K562 (cell line): ENCODE data around the gene LAIR1. TPM values are rescaled to one million over a fixed set of nuclear protein-coding genes. Genes with fewer than 3 reads are reported as not detected.

Experiments used
- ATAC-seq: fragments of 200-7000 bp; cut with Tn5 transposase; 3 replicates; pipeline ENCODE4 v1.9.1; 2020; ENCODE audit warnings: moderate library complexity
- BruUV-seq: library from RNA; stranded (reverse); fragments of 400-500 nt; replicated peaks from 2 replicates; lab custom pipeline; 2021; lab: Mats Ljungman, UMichigan
- CTCF ChIA-PET: fragments of 300-600 bp; formaldehyde crosslinking; extraction: SDS; loops from one replicate; lab custom pipeline; 2021; ENCODE audit warnings: low intra/inter-chr PET ratio; lab: Yijun Ruan, JAX
- POLR2A ChIA-PET: fragments of 300-600, 350-650 bp; sonication (Branson Sonifier 250); formaldehyde crosslinking; extraction: SDS; loops from one replicate; lab custom pipeline; 2021; ENCODE audit warnings: antibody characterized with exemption, inconsistent platforms; lab: Yijun Ruan, JAX
- DNase-seq, 4 experiments: peaks; one replicate each; pipeline versions ENCODE4 v3.0.0 to v3.0.0-alpha.2; 2011 to 2018; ENCODE audit warnings: low spot score in 3 of 4, mixed read lengths in 3 of 4; ENCODE audit errors: extremely low read depth in 1 of 4
- FAIRE-seq: peaks from 2 replicates; lab custom pipeline; 2011; peaks lifted over from hg19 to GRCh38; lab: Jason Lieb, UNC
- H2AFZ ChIP-seq: 2 replicates; pipeline ENCODE4 v1.6.0; 2011; ENCODE audit warnings: low read depth, low read length, control low read depth, inconsistent platforms
- H3K27ac ChIP-seq: fragments of 200-600 bp; 3 replicates; pipeline ENCODE4 v1.8.0; 2011; ENCODE audit warnings: low read depth, mild to moderate bottlenecking, control low read depth, inconsistent platforms, low read length, moderate library complexity, mixed read lengths; ENCODE audit errors: extremely low read depth
- H3K27me3 ChIP-seq, 2 experiments: fragments of 300-600 bp in 1 of 2; 2 replicates in 1 of 2; 3 replicates in 1 of 2; pipeline versions ENCODE4 v1.6.0 to v1.8.0; 2011; ENCODE audit warnings: inconsistent platforms in 2 of 2, low read length in 2 of 2, mild to moderate bottlenecking in 1 of 2, mixed read lengths in 1 of 2, moderate library complexity in 1 of 2; ENCODE audit not compliant: control insufficient read depth in 2 of 2, insufficient read depth in 2 of 2
- H3K36me3 ChIP-seq: fragments of 300-600 bp; 3 replicates; pipeline ENCODE4 v1.8.0; 2011; ENCODE audit warnings: mild to moderate bottlenecking, low read length, inconsistent platforms; ENCODE audit not compliant: control insufficient read depth, insufficient read depth
- H3K4me1 ChIP-seq, 2 experiments: fragments of 200-600 bp in 1 of 2; replicated peaks in 1 of 2; 2 replicates in 1 of 2; 3 replicates in 1 of 2; pipeline versions ENCODE4 v1.5.1 to v1.8.0; 2011; ENCODE audit warnings: inconsistent platforms in 2 of 2, low read length in 2 of 2, mild to moderate bottlenecking in 1 of 2, mixed read lengths in 1 of 2, moderate library complexity in 1 of 2; ENCODE audit not compliant: control insufficient read depth in 2 of 2, insufficient read depth in 2 of 2
- H3K4me2 ChIP-seq: 2 replicates; pipeline ENCODE4 v1.6.1; 2011; ENCODE audit warnings: low read length, control low read depth, inconsistent platforms, mixed read lengths; ENCODE audit not compliant: insufficient read depth
- H3K4me3 ChIP-seq: fragments of 200-600 bp; sonication (generic), shearing (Covaris generic); 2 replicates; pipeline ENCODE4 v1.5.1; 2016; ENCODE audit warnings: control low read depth, inconsistent platforms
- H3K79me2 ChIP-seq: fragments of 200-600 bp; 3 replicates; pipeline ENCODE4 v1.8.0; 2011; ENCODE audit warnings: low read length, inconsistent platforms; ENCODE audit not compliant: control insufficient read depth, insufficient read depth
- H3K9ac ChIP-seq, 2 experiments: 2 replicates each; pipeline versions ENCODE4 v1.6.0 to v1.6.1; 2011; ENCODE audit warnings: low read depth in 2 of 2, low read length in 2 of 2, control low read depth in 1 of 2, inconsistent platforms in 1 of 2, mild to moderate bottlenecking in 1 of 2, mixed read lengths in 1 of 2; ENCODE audit not compliant: insufficient read depth in 1 of 2
- H3K9me1 ChIP-seq: one replicate; pipeline ENCODE4 v1.6.0; 2011; ENCODE audit warnings: inconsistent platforms, mild to moderate bottlenecking, low read length, moderate library complexity; ENCODE audit not compliant: control insufficient read depth, insufficient read depth
- H3K9me3 ChIP-seq: replicated peaks from 2 replicates; pipeline ENCODE4 v1.5.1; 2011; ENCODE audit warnings: low read depth, low read length, inconsistent platforms; ENCODE audit not compliant: control insufficient read depth, insufficient read depth
- H4K20me1 ChIP-seq: replicated peaks from 2 replicates; pipeline ENCODE4 v1.6.1; 2011; ENCODE audit warnings: low read length, inconsistent platforms, mixed read lengths; ENCODE audit not compliant: control insufficient read depth, insufficient read depth
- ARID2 ChIP-seq: fragments of 450-650 bp; IDR thresholded peaks from 2 replicates; pipeline ENCODE4 v1.6.1; 2017; ENCODE audit warnings: antibody characterized with exemption, mild to moderate bottlenecking
- HMBOX1 ChIP-seq: sonication (generic); IDR thresholded peaks from 2 replicates; pipeline ENCODE4 v1.6.1; 2016
- KDM4B ChIP-seq, 2 experiments: fragments of 450-650 bp in 1 of 2; sonication (generic) in 1 of 2; IDR thresholded peaks; 2 replicates each; pipeline ENCODE4 v1.6.1; 2016 to 2017; ENCODE audit warnings: borderline replicate concordance in 2 of 2, antibody characterized with exemption in 1 of 2, low read depth in 1 of 2, mild to moderate bottlenecking in 1 of 2
- PYGO2 ChIP-seq: fragments of 450-650 bp; IDR thresholded peaks from 2 replicates; pipeline ENCODE4 v1.6.1; 2016; ENCODE audit warnings: mild to moderate bottlenecking, missing genetic modification characterization, moderate library complexity, missing compliant biosample characterization
- RFX5 ChIP-seq: IDR thresholded peaks from 2 replicates; pipeline ENCODE4 v1.6.1; 2011; ENCODE audit warnings: low read depth, mild to moderate bottlenecking, improper control_type of control experiment, low read length
- ZNF197 ChIP-seq: fragments of 200-800 bp; sonication (Bioruptor generic); IDR thresholded peaks from 2 replicates; pipeline ENCODE4 v1.6.1; 2016; ENCODE audit warnings: low read depth, missing genetic modification characterization, missing compliant biosample characterization
- ZNF239 ChIP-seq: fragments of 250-450 bp; sonication (Bioruptor Pico); IDR thresholded peaks from 2 replicates; pipeline ENCODE4 v1.4.0; 2020; ENCODE audit warnings: mild to moderate bottlenecking
- WGBS: fragments of 100-300 bp; shearing (Covaris generic); methylation state at CpG from one replicate; pipeline ENCODE4 v1.1.6; 2016; ENCODE audit warnings: low coverage, mixed read lengths; ENCODE audit not compliant: insufficient coverage; ENCODE audit errors: missing lambda C conversion rate; 5-methylcytosine and 5-hydroxymethylcytosine counted together
- in situ Hi-C: fragments of 300-500 bp; cut with MboI; formaldehyde crosslinking; loops from 4 replicates; pipeline ENCODE4 v1.15.0; 2018; ENCODE audit warnings: inconsistent platforms, mixed read lengths
- intact Hi-C: fragments of 100-400 bp; cut with micrococcal nuclease; formaldehyde crosslinking; loops from 2 replicates; pipeline ENCODE4 v1.14.2; 2022
- polyA plus RNA-seq, 8 experiments: library from polyadenylated mRNA; depleted of rRNA in 4 of 8; stranded (reverse) in 5 of 8; unstranded in 3 of 8; fragments of >200 nt; fragmentation: Nextera tagmentation in 2 of 8; fragmentation: Illumina TruSeq in 1 of 8; extraction: Ambion mirVana in 2 of 8; extraction: Trizol in 1 of 8; gene quantifications; 2 replicates each; pipeline versions ENCODE4 v1.2.1 to v1.2.3, GENCODE V29; 2011 to 2014; ENCODE audit warnings: inconsistent platforms in 1 of 8, missing spikeins in 1 of 8
- total RNA-seq, 7 experiments: library from RNA; depleted of rRNA in 6 of 7; stranded (reverse); fragments of >200 nt in 6 of 7; fragmentation: Illumina TruSeq in 2 of 7; extraction: Trizol in 2 of 7; gene quantifications; 2 replicates each; pipeline versions ENCODE4 v1.2.1 to v1.2.3, GENCODE V29; 2011 to 2021; ENCODE audit warnings: low replicate concordance in 1 of 7
- TF ChIP-seq, protein P1 (sequence below): fragments of 450-650 bp; IDR thresholded peaks from 2 replicates; pipeline ENCODE4 v1.6.1; 2016; ENCODE audit warnings: low read depth
- TF ChIP-seq, protein P2 (sequence below): sonication (generic); formaldehyde crosslinking; IDR thresholded peaks from 2 replicates; pipeline ENCODE4 v1.8.0; 2022; ENCODE audit warnings: mild to moderate bottlenecking, missing genetic modification reagents

Gene LAIR1
- total and polyA plus RNA-seq, 9 of the 15 experiments (the other 6 are each of a cell fraction or from before 2014, with no cell fraction given): 0.12 to 0.54 (median 0.24) TPM; not detected in 6

- intact Hi-C loops (no loop called here), in situ Hi-C loops (no loop called here)
- ChIA-PET CTCF (no interaction called here), POLR2A (no interaction called here)
- H3K4me2 ChIP-seq: no peak overlapping the region
- FAIRE-seq (no peak), DNase-seq (no peak), ATAC-seq (no peak)
- no TSS peak for BruUV-seq
- WGBS: 0% methylated on average over 12 of the region's 12 CpGs
- no peaks in the 10 kb centered on the region for H3K36me3 ChIP-seq
- no peak overlapping the region for H2AFZ ChIP-seq
- peaks cover 2 to 25% of the 10 kb centered on the region in 2 experiments; a peak in 3 of 5 replicates for H3K27me3 ChIP-seq
- H4K20me1 ChIP-seq: no peaks in the 10 kb centered on the region
- no peak overlapping the region for H3K4me3 ChIP-seq
- no peak overlapping the region for H3K27ac ChIP-seq
- H3K79me2 ChIP-seq: no peaks in the 10 kb centered on the region
- H3K9me3 ChIP-seq: no peaks in the 10 kb centered on the region
- H3K9ac ChIP-seq: no peak overlapping the region
- no peaks in the 10 kb centered on the region for H3K4me1 ChIP-seq
- H3K9me1 ChIP-seq: no peaks in the 10 kb centered on the region
- TF ChIP-seq RFX5: no peak
- TF ChIP-seq ZNF197 (CRISPR knock-in tag): no peak
- no peak for TF ChIP-seq ZNF239
- TF ChIP-seq HMBOX1: no peak
- TF ChIP-seq PYGO2 (tag): no peak
- TF ChIP-seq, protein P1, sequence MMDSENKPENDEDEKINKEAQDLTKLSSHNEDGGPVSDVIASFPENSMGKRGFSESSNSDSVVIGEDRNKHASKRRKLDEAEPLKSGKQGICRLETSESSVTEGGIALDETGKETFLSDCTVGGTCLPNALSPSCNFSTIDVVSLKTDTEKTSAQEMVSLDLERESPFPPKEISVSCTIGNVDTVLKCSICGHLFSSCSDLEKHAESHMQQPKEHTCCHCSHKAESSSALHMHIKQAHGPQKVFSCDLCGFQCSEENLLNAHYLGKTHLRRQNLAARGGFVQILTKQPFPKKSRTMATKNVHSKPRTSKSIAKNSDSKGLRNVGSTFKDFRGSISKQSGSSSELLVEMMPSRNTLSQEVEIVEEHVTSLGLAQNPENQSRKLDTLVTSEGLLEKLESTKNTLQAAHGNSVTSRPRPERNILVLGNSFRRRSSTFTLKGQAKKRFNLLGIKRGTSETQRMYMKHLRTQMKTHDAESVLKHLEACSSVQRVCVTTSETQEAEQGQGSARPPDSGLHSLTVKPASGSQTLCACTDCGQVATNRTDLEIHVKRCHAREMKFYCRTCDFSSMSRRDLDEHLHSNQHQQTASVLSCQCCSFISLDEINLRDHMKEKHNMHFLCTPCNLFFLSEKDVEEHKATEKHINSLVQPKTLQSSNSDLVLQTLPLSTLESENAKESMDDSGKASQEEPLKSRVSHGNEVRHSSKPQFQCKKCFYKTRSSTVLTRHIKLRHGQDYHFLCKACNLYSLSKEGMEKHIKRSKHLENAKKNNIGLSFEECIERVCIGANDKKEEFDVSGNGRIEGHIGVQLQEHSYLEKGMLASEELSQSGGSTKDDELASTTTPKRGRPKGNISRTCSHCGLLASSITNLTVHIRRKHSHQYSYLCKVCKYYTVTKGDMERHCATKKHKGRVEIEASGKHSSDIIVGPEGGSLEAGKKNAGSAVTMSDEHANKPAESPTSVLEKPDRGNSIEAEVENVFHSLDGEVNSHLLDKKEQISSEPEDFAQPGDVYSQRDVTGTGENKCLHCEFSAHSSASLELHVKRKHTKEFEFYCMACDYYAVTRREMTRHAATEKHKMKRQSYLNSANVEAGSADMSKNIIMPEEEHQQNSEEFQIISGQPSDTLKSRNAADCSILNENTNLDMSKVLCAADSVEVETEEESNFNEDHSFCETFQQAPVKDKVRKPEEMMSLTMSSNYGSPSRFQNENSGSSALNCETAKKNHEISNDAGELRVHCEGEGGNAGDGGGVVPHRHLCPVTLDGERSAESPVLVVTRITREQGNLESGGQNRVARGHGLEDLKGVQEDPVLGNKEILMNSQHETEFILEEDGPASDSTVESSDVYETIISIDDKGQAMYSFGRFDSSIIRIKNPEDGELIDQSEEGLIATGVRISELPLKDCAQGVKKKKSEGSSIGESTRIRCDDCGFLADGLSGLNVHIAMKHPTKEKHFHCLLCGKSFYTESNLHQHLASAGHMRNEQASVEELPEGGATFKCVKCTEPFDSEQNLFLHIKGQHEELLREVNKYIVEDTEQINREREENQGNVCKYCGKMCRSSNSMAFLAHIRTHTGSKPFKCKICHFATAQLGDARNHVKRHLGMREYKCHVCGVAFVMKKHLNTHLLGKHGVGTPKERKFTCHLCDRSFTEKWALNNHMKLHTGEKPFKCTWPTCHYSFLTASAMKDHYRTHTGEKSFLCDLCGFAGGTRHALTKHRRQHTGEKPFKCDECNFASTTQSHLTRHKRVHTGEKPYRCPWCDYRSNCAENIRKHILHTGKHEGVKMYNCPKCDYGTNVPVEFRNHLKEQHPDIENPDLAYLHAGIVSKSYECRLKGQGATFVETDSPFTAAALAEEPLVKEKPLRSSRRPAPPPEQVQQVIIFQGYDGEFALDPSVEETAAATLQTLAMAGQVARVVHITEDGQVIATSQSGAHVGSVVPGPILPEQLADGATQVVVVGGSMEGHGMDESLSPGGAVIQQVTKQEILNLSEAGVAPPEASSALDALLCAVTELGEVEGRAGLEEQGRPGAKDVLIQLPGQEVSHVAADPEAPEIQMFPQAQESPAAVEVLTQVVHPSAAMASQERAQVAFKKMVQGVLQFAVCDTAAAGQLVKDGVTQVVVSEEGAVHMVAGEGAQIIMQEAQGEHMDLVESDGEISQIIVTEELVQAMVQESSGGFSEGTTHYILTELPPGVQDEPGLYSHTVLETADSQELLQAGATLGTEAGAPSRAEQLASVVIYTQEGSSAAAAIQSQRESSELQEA: no peak
- no peak for TF ChIP-seq KDM4B (IDR thresholded peaks at IDR 0.05; ENCODE audit: borderline replicate concordance in 2 of 2, low read depth in 1 of 2)
- TF ChIP-seq ARID2: no peak
- TF ChIP-seq, protein P2, sequence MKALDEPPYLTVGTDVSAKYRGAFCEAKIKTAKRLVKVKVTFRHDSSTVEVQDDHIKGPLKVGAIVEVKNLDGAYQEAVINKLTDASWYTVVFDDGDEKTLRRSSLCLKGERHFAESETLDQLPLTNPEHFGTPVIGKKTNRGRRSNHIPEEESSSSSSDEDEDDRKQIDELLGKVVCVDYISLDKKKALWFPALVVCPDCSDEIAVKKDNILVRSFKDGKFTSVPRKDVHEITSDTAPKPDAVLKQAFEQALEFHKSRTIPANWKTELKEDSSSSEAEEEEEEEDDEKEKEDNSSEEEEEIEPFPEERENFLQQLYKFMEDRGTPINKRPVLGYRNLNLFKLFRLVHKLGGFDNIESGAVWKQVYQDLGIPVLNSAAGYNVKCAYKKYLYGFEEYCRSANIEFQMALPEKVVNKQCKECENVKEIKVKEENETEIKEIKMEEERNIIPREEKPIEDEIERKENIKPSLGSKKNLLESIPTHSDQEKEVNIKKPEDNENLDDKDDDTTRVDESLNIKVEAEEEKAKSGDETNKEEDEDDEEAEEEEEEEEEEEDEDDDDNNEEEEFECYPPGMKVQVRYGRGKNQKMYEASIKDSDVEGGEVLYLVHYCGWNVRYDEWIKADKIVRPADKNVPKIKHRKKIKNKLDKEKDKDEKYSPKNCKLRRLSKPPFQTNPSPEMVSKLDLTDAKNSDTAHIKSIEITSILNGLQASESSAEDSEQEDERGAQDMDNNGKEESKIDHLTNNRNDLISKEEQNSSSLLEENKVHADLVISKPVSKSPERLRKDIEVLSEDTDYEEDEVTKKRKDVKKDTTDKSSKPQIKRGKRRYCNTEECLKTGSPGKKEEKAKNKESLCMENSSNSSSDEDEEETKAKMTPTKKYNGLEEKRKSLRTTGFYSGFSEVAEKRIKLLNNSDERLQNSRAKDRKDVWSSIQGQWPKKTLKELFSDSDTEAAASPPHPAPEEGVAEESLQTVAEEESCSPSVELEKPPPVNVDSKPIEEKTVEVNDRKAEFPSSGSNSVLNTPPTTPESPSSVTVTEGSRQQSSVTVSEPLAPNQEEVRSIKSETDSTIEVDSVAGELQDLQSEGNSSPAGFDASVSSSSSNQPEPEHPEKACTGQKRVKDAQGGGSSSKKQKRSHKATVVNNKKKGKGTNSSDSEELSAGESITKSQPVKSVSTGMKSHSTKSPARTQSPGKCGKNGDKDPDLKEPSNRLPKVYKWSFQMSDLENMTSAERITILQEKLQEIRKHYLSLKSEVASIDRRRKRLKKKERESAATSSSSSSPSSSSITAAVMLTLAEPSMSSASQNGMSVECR (CRISPR knock-in tag): no peak
Measured at GRCh38 chr19:54309811-54310210, 54.9 kb downstream of the LAIR1 start.
